Mesendoderm (in vitro differentiated cells): ENCODE results near the gene SCAMP2.
A peak's percentile ranks its signal among the peaks of the same experiment; 100 is the strongest.

Source experiments
- DNase-seq: peaks from one replicate; pipeline ENCODE4 v3.0.0; 2013
- H2AK5ac ChIP-seq: 2 replicates; pipeline ENCODE4 v1.6.1; 2013; ENCODE audit warnings: low read length, inconsistent platforms
- H2BK120ac ChIP-seq: 2 replicates; pipeline ENCODE4 v1.6.1; 2013; ENCODE audit warnings: low read depth, mild to moderate bottlenecking, low read length, moderate library complexity, mixed read lengths
- H2BK15ac ChIP-seq: replicated peaks from 2 replicates; pipeline ENCODE4 v1.6.1; 2013; ENCODE audit warnings: low read depth, mild to moderate bottlenecking, moderate library complexity
- H2BK5ac ChIP-seq: 2 replicates; pipeline ENCODE4 v1.6.1; 2013; ENCODE audit warnings: low read length, inconsistent platforms
- H3K18ac ChIP-seq: 2 replicates; pipeline ENCODE4 v1.6.1; 2013; ENCODE audit warnings: mild to moderate bottlenecking, low read length, mixed read lengths
- H3K23ac ChIP-seq: one replicate; pipeline ENCODE4 v1.6.1; 2013; ENCODE audit warnings: low read length
- H3K27ac ChIP-seq: 2 replicates; pipeline ENCODE4 v1.5.1; 2013; ENCODE audit warnings: low read depth, mild to moderate bottlenecking, inconsistent platforms, low read length, moderate library complexity
- H3K27me3 ChIP-seq: 2 replicates; pipeline ENCODE4 v1.6.1; 2013; ENCODE audit warnings: low read length, control low read depth, mild to moderate bottlenecking, inconsistent platforms; ENCODE audit not compliant: insufficient read depth, poor library complexity
- H3K36me3 ChIP-seq: 2 replicates; pipeline ENCODE4 v1.6.1; 2013; ENCODE audit warnings: low read length, inconsistent platforms; ENCODE audit not compliant: control insufficient read depth, insufficient read depth
- H3K4ac ChIP-seq: one replicate; pipeline ENCODE4 v1.6.1; 2013; ENCODE audit warnings: low read depth, mild to moderate bottlenecking, low read length, moderate library complexity
- H3K4me1 ChIP-seq: 2 replicates; pipeline ENCODE4 v1.6.1; 2013; ENCODE audit warnings: low read depth, low read length, inconsistent platforms; ENCODE audit not compliant: control insufficient read depth
- H3K4me2 ChIP-seq: 2 replicates; pipeline ENCODE4 v1.6.1; 2013; ENCODE audit warnings: low read length
- H3K4me3 ChIP-seq: 2 replicates; pipeline ENCODE4 v1.5.1; 2013; ENCODE audit warnings: mild to moderate bottlenecking, low read length
- H3K56ac ChIP-seq: one replicate; pipeline ENCODE4 v1.6.1; 2013; ENCODE audit warnings: low read length
- H3K79me1 ChIP-seq: 2 replicates; pipeline ENCODE4 v1.6.1; 2013; ENCODE audit warnings: low read length, inconsistent platforms
- H3K79me2 ChIP-seq: 2 replicates; pipeline ENCODE4 v1.6.1; 2013; ENCODE audit warnings: mild to moderate bottlenecking, low read length; ENCODE audit not compliant: control insufficient read depth, insufficient read depth
- H3K9ac ChIP-seq: 2 replicates; pipeline ENCODE4 v1.6.1; 2013; ENCODE audit warnings: low read length, inconsistent platforms
- H4K5ac ChIP-seq: one replicate; pipeline ENCODE4 v1.6.1; 2013; ENCODE audit warnings: low read length
- H4K8ac ChIP-seq: one replicate; pipeline ENCODE4 v1.6.1; 2013; ENCODE audit warnings: low read depth, mild to moderate bottlenecking, control low read depth, low read length, moderate library complexity
- WGBS: extraction: QIAGEN DNeasy Blood & Tissue Kit; methylation state at CpG from one replicate; pipeline ENCODE4 v1.1.7; 2013; ENCODE audit warnings: low lambda C conversion rate, missing lambda C conversion rate; ENCODE audit not compliant: insufficient coverage; ENCODE audit errors: extremely low coverage; 5-methylcytosine and 5-hydroxymethylcytosine counted together

The SCAMP2 gene

GRCh38 chr15:74835312-74835823 lies 37.8 kb downstream of the SCAMP2 start:
- no peak overlapping the region for H3K56ac ChIP-seq
- no peak overlapping the region for H2BK5ac ChIP-seq
- no peak overlapping the region for H3K18ac ChIP-seq
- no peaks in the 10 kb centered on the region for H3K36me3 ChIP-seq
- H2BK15ac ChIP-seq, result no peak overlapping the region
- no peaks in the 10 kb centered on the region for H3K27me3 ChIP-seq
- H3K9ac ChIP-seq, result no peak overlapping the region
- H3K79me1 ChIP-seq, result no peaks in the 10 kb centered on the region
- H3K4me3 ChIP-seq, result no peak overlapping the region
- no peak overlapping the region for H4K5ac ChIP-seq
- no peak overlapping the region for H3K23ac ChIP-seq
- no peaks in the 10 kb centered on the region for H3K4me1 ChIP-seq
- H3K27ac ChIP-seq, result no peak overlapping the region
- H3K4ac ChIP-seq, result no peak overlapping the region
- H2AK5ac ChIP-seq, result no peak overlapping the region
- no peak overlapping the region for H2BK120ac ChIP-seq
- H3K4me2 ChIP-seq, result no peak overlapping the region
- H3K79me2 ChIP-seq, result no peaks in the 10 kb centered on the region
- no CpG with 5 or more reads among the region's 5 CpGs for WGBS
- DNase-seq, result peak; percentile 96
- no peak overlapping the region for H4K8ac ChIP-seq

- Histone ChIP-seq H4K8ac (no peak overlapping the region), H3K9ac (no peak overlapping the region), H2BK15ac (no peak overlapping the region), H3K23ac (no peak overlapping the region), H3K4me2 (no peak overlapping the region), H3K27me3 (no peaks in the 10 kb centered on the region), H2AK5ac (no peak overlapping the region), H2BK120ac (no peak overlapping the region), H3K79me1 (no peaks in the 10 kb centered on the region), H3K4me3 (no peak overlapping the region), H4K5ac (no peak overlapping the region), H3K79me2 (no peaks in the 10 kb centered on the region), H3K36me3 (no peaks in the 10 kb centered on the region), H2BK5ac (no peak overlapping the region), H3K56ac (no peak overlapping the region), H3K4me1 (no peaks in the 10 kb centered on the region), H3K18ac (no peak overlapping the region), H3K4ac (no peak overlapping the region), H3K27ac (no peak overlapping the region)
- no peak for DNase-seq
- no CpG with 5 or more reads among the region's 12 CpGs for WGBS
Observed at GRCh38 chr15:74833376-74834107, 39.6 kb downstream of the SCAMP2 start.

- Histone ChIP-seq H3K9ac (no peak overlapping the region), H2BK5ac (no peak overlapping the region), H3K23ac (no peak overlapping the region), H3K56ac (no peak overlapping the region), H3K79me2 (no peaks in the 10 kb centered on the region), H3K18ac (no peak overlapping the region), H3K79me1 (no peaks in the 10 kb centered on the region), H2BK120ac (no peak overlapping the region), H3K27me3 (no peaks in the 10 kb centered on the region), H3K4me3 (no peak overlapping the region), H4K5ac (no peak overlapping the region), H3K4ac (no peak overlapping the region), H3K36me3 (no peaks in the 10 kb centered on the region), H3K4me1 (no peaks in the 10 kb centered on the region), H2BK15ac (no peak overlapping the region), H2AK5ac (no peak overlapping the region), H4K8ac (no peak overlapping the region), H3K4me2 (no peak overlapping the region), H3K27ac (no peak overlapping the region)
- WGBS, result no CpG with 5 or more reads among the region's 4 CpGs
- DNase-seq, result no peak
Observed at GRCh38 chr15:74832826-74833225, 40.3 kb downstream of the SCAMP2 start.

- Histone ChIP-seq H3K18ac (no peak overlapping the region), H2AK5ac (no peak overlapping the region), H3K36me3 (no peaks in the 10 kb centered on the region), H3K79me2 (no peaks in the 10 kb centered on the region), H3K27me3 (peaks cover 3% of the 10 kb centered on the region), H4K5ac (no peak overlapping the region), H3K79me1 (no peaks in the 10 kb centered on the region), H3K4me2 (no peak overlapping the region), H3K4me3 (no peak overlapping the region), H2BK5ac (no peak overlapping the region), H3K27ac (no peak overlapping the region), H3K4me1 (no peaks in the 10 kb centered on the region), H2BK120ac (no peak overlapping the region), H3K9ac (no peak overlapping the region), H3K56ac (no peak overlapping the region), H4K8ac (no peak overlapping the region), H3K23ac (no peak overlapping the region), H2BK15ac (no peak overlapping the region), H3K4ac (no peak overlapping the region)
- WGBS, result no CpG with 5 or more reads among the region's 15 CpGs
- DNase-seq, result no peak
Observed at GRCh38 chr15:74831813-74832495, 41.2 kb downstream of the SCAMP2 start.

- H3K4me2 ChIP-seq, result no peak overlapping the region
- no peak overlapping the region for H3K27ac ChIP-seq
- H3K4me3 ChIP-seq, result no peak overlapping the region
Observed at GRCh38 chr15:74830868-74831267, 42.3 kb downstream of the SCAMP2 start.

More at GRCh38 chr15:74830868-74831267, 42.3 kb downstream of the SCAMP2 start:
- no peak for DNase-seq
- no peak overlapping the region for H2BK120ac ChIP-seq
- H3K4ac ChIP-seq, result no peak overlapping the region
- H3K36me3 ChIP-seq, result no peaks in the 10 kb centered on the region
- no peak overlapping the region for H2BK5ac ChIP-seq
- H3K79me2 ChIP-seq, result no peaks in the 10 kb centered on the region
- H2AK5ac ChIP-seq, result no peak overlapping the region
- H3K27me3 ChIP-seq, result peaks cover 5% of the 10 kb centered on the region
- no peak overlapping the region for H2BK15ac ChIP-seq
- H3K56ac ChIP-seq, result no peak overlapping the region
- H3K4me1 ChIP-seq, result no peaks in the 10 kb centered on the region
- H3K18ac ChIP-seq, result no peak overlapping the region
- H4K5ac ChIP-seq, result no peak overlapping the region
- no CpG with 5 or more reads among the region's 5 CpGs for WGBS
- H3K79me1 ChIP-seq, result no peaks in the 10 kb centered on the region
- H4K8ac ChIP-seq, result no peak overlapping the region
- no peak overlapping the region for H3K9ac ChIP-seq
- H3K23ac ChIP-seq, result no peak overlapping the region
